ENCODE results near the gene CEP57L1. TPM values are rescaled to one million over a fixed set of nuclear protein-coding genes. Genes with fewer than 3 reads are reported as not detected.

CEP57L1 gene
- total and polyA plus RNA-seq, 2 donors (not counting 1 experiment from before 2014, with no cell fraction given): 18.6 to 36.0 TPM

DNA sequence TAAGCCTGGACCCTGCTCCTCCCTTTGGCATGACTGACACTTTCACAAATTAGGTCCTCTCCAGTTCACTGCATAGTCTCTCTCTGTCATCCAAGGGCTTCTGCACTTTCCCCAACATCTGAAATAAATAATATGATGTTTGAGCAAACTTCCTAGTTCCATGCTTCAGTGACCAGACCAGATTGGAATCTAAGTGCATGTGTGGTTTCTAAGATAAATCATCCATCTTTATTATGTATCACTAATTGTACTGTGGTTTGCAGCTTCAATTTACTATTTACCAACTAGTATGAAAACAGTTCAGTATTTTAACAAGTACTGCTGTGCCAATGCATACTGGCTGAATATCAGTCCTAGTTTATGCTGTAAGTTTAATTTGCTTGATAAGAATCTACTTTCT lies 19.4 kb upstream of the CEP57L1 start:
- no peak for TF ChIP-seq EZH2 (IDR thresholded peaks at IDR 0.05; ENCODE audit: low read length, missing control alignments)
- TF ChIP-seq, protein P1, sequence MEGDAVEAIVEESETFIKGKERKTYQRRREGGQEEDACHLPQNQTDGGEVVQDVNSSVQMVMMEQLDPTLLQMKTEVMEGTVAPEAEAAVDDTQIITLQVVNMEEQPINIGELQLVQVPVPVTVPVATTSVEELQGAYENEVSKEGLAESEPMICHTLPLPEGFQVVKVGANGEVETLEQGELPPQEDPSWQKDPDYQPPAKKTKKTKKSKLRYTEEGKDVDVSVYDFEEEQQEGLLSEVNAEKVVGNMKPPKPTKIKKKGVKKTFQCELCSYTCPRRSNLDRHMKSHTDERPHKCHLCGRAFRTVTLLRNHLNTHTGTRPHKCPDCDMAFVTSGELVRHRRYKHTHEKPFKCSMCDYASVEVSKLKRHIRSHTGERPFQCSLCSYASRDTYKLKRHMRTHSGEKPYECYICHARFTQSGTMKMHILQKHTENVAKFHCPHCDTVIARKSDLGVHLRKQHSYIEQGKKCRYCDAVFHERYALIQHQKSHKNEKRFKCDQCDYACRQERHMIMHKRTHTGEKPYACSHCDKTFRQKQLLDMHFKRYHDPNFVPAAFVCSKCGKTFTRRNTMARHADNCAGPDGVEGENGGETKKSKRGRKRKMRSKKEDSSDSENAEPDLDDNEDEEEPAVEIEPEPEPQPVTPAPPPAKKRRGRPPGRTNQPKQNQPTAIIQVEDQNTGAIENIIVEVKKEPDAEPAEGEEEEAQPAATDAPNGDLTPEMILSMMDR (conservative IDR thresholded peaks at IDR 0.05 in 1 of 2, IDR thresholded peaks at IDR 0.05 in 1 of 2; ENCODE audit: low read depth in 1 of 2, low read length in 2 of 2): no peak
- H3K9ac ChIP-seq (ENCODE audit: insufficient read depth, low read length): no peak overlapping the region
- no peak overlapping the region for H3K4me3 ChIP-seq (replicated peaks in 1 of 4; ENCODE audit: control extremely low read depth in 1 of 4, insufficient read depth in 1 of 4, low read depth in 3 of 4, low read length in 4 of 4)
- H3K9me3 ChIP-seq (ENCODE audit: control insufficient read depth, insufficient read depth, low read depth, low read length): no peaks in the 10 kb centered on the region
- no peak overlapping the region for H3K27ac ChIP-seq (ENCODE audit: insufficient read depth, low read length)
- peak in 1 of 2 donors; percentile 50 for DNase-seq (ENCODE audit: low read depth in 2 of 2)
- H3K79me2 ChIP-seq (ENCODE audit: control insufficient read depth, insufficient read depth, low read length): no peaks in the 10 kb centered on the region
- no peak overlapping the region for H3K4me2 ChIP-seq (ENCODE audit: extremely low read depth, insufficient read depth, low read length)
- H3K36me3 ChIP-seq (ENCODE audit: control insufficient read depth, insufficient read depth, low read length): no peaks in the 10 kb centered on the region
- H3K27me3 ChIP-seq (ENCODE audit: control insufficient read depth, insufficient read depth, low read length): no peaks in the 10 kb centered on the region
- H2AFZ ChIP-seq (ENCODE audit: low read length): no peak overlapping the region
- H4K20me1 ChIP-seq (ENCODE audit: control insufficient read depth, extremely low read depth, insufficient read depth, low read length): no peaks in the 10 kb centered on the region
- H3K4me1 ChIP-seq (ENCODE audit: control insufficient read depth, extremely low read depth, insufficient read depth, low read length): peaks cover 2% of the 10 kb centered on the region

DNA sequence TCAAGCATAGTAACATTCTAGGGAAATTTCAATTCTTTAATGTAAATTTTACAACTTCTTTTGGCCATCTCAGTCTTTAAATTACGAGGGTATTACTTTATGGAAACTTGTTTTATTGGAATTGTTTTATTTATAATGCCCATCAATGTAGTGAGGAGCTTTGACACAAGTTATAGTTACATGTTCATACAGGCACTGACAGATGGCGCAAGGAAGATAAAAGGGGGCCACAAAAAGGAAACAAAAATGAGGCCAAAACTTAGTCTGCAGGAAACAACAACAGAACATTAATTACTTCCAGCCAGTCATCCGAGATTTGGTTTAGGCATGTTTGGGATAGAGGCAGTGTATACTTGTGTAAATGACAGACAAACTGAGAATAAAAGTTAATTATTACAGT lies 18.9 kb upstream of the CEP57L1 start:
- H3K27me3 ChIP-seq (ENCODE audit: control insufficient read depth, insufficient read depth, low read length): no peaks in the 10 kb centered on the region
- no peak overlapping the region for H3K27ac ChIP-seq (ENCODE audit: insufficient read depth, low read length)
- H3K79me2 ChIP-seq (ENCODE audit: control insufficient read depth, insufficient read depth, low read length): no peaks in the 10 kb centered on the region
- no peak overlapping the region for H3K4me2 ChIP-seq (ENCODE audit: extremely low read depth, insufficient read depth, low read length)
- TF ChIP-seq, protein P1 (conservative IDR thresholded peaks at IDR 0.05 in 1 of 2, IDR thresholded peaks at IDR 0.05 in 1 of 2; ENCODE audit: low read depth in 1 of 2, low read length in 2 of 2): no peak
- TF ChIP-seq EZH2 (IDR thresholded peaks at IDR 0.05; ENCODE audit: low read length, missing control alignments): no peak
- no peak overlapping the region for H3K9ac ChIP-seq (ENCODE audit: insufficient read depth, low read length)
- no peak for DNase-seq (ENCODE audit: low read depth in 2 of 2)
- H3K4me1 ChIP-seq (ENCODE audit: control insufficient read depth, extremely low read depth, insufficient read depth, low read length): peaks cover 2% of the 10 kb centered on the region
- no peaks in the 10 kb centered on the region for H3K36me3 ChIP-seq (ENCODE audit: control insufficient read depth, insufficient read depth, low read length)
- no peaks in the 10 kb centered on the region for H4K20me1 ChIP-seq (ENCODE audit: control insufficient read depth, extremely low read depth, insufficient read depth, low read length)
- no peaks in the 10 kb centered on the region for H3K9me3 ChIP-seq (ENCODE audit: control insufficient read depth, insufficient read depth, low read depth, low read length)
- H2AFZ ChIP-seq (ENCODE audit: low read length): no peak overlapping the region
- H3K4me3 ChIP-seq (replicated peaks in 1 of 4; ENCODE audit: control extremely low read depth in 1 of 4, insufficient read depth in 1 of 4, low read depth in 3 of 4, low read length in 4 of 4): no peak overlapping the region

DNA sequence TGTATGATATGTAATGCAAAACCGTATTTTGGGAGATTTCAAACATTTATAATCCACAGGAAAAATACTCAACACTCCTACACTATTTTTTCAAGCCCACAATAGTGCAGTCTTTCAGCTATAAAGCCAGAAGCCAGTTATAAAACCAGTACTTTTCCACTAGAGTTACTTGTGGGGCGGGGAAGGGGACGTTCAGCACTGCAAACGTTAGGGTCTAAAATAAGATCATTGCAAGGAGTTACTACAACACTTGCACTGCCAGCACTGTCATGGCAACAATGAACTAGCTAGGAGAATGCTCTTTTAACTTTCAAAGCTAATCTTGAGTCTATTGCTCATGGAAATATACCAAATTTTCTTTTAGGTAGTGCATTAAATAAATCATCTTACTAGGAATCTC lies 15.3 kb upstream of the CEP57L1 start:
- Histone ChIP-seq H4K20me1 (ENCODE audit: control insufficient read depth, extremely low read depth, insufficient read depth, low read length) (no peaks in the 10 kb centered on the region), H3K27me3 (ENCODE audit: control insufficient read depth, insufficient read depth, low read length) (no peaks in the 10 kb centered on the region), H3K9me3 (ENCODE audit: control insufficient read depth, insufficient read depth, low read depth, low read length) (no peaks in the 10 kb centered on the region), H3K9ac (ENCODE audit: insufficient read depth, low read length) (no peak overlapping the region), H3K27ac (ENCODE audit: insufficient read depth, low read length) (no peak overlapping the region), H3K79me2 (ENCODE audit: control insufficient read depth, insufficient read depth, low read length) (no peaks in the 10 kb centered on the region), H3K4me1 (ENCODE audit: control insufficient read depth, extremely low read depth, insufficient read depth, low read length) (peaks cover 2% of the 10 kb centered on the region), H2AFZ (ENCODE audit: low read length) (no peak overlapping the region), H3K4me2 (ENCODE audit: extremely low read depth, insufficient read depth, low read length) (no peak overlapping the region), H3K36me3 (ENCODE audit: control insufficient read depth, insufficient read depth, low read length) (no peaks in the 10 kb centered on the region), H3K4me3 (replicated peaks in 1 of 4; ENCODE audit: control extremely low read depth in 1 of 4, insufficient read depth in 1 of 4, low read depth in 3 of 4, low read length in 4 of 4) (no peak overlapping the region)
- DNase-seq (ENCODE audit: low read depth in 2 of 2): no peak
- TF ChIP-seq EZH2 (IDR thresholded peaks at IDR 0.05; ENCODE audit: low read length, missing control alignments): no peak
- TF ChIP-seq, protein P1 (conservative IDR thresholded peaks at IDR 0.05 in 1 of 2, IDR thresholded peaks at IDR 0.05 in 1 of 2; ENCODE audit: low read depth in 1 of 2, low read length in 2 of 2): no peak

Data from fibroblast of lung (primary cell).